G401 (cell line): Measurements from ENCODE around the gene RNPEP. TPM values are rescaled to one million over a fixed set of nuclear protein-coding genes. Genes with fewer than 3 reads are reported as not detected.
"Not testable (repeated sequence)": the region's sequence is repeated elsewhere in the genome, so short reads cannot be mapped to it uniquely, and the experiment has no call there.

Experiments used
- DNase-seq: peaks from one replicate; pipeline ENCODE4 v3.0.0-alpha.2; 2015; ENCODE audit warnings: low spot score
- in situ Hi-C: cut with HindIII; loops from 2 replicates; pipeline ENCODE4 v1.10.0; 2016; ENCODE audit warnings: low sequenced_read_pairs, mixed read lengths
- total RNA-seq: library from RNA; depleted of rRNA; stranded (reverse); fragments of >200 nt; shearing (Covaris generic); gene quantifications from 2 replicates; pipeline ENCODE4 v1.2.3, GENCODE V29; 2014; rRNA removed

The RNPEP gene
- total RNA-seq, 1 experiment from 2014 or later: 79.5 TPM

- in situ Hi-C loops, DNase-seq: not testable (repeated sequence)
These were observed 72.2 kb downstream of the RNPEP start for GRCh38 chr1:202054673-202055072.

Other genes with a start within 250 kb of the RNPEP start
- 22.9 and 32.7 TPM in 2 replicates for gene IPO9, start 153.5 kb upstream of the RNPEP start, total RNA-seq
- 0.31 and 4.2 TPM in 2 replicates for gene SHISA4, start 93.8 kb upstream of the RNPEP start, total RNA-seq
- gene LMOD1, start 36.1 kb upstream of the RNPEP start, total RNA-seq: 2.4 and 2.5 TPM in 2 replicates
- 71.1 and 85.0 TPM in 2 replicates for gene TIMM17A, start 27.1 kb upstream of the RNPEP start, total RNA-seq
- gene ELF3, start 27.9 kb downstream of the RNPEP start, total RNA-seq: 3.4 and 3.8 TPM in 2 replicates
- not detected in 2 replicates for gene GPR37L1, start 140.3 kb downstream of the RNPEP start, total RNA-seq
- 15.1 and 17.0 TPM in 2 replicates for gene ARL8A, start 162.1 kb downstream of the RNPEP start, total RNA-seq
- not detected in 2 replicates for gene PTPN7, start 178.0 kb downstream of the RNPEP start, total RNA-seq
- gene LGR6, start 211.2 kb downstream of the RNPEP start, total RNA-seq: not detected in 2 replicates